Trophoblast cell (in vitro differentiated cells and primary cell): ENCODE measurements around the gene ARAP1.

ENCODE experiments used
- DNase-seq, 2 donors: peaks; one replicate each; pipeline ENCODE4 v3.0.0-alpha.2; 2016
- H2AFZ ChIP-seq: 2 replicates; pipeline ENCODE4 v1.6.1; 2013; ENCODE audit warnings: low read length, moderate library complexity, mild to moderate bottlenecking; ENCODE audit not compliant: insufficient read depth, poor library complexity
- H2AK5ac ChIP-seq: 2 replicates; pipeline ENCODE4 v1.6.1; 2013; ENCODE audit warnings: mild to moderate bottlenecking, low read length
- H2BK120ac ChIP-seq: 2 replicates; pipeline ENCODE4 v1.6.1; 2013; ENCODE audit warnings: low read length, mild to moderate bottlenecking, moderate library complexity; ENCODE audit not compliant: insufficient read depth, poor library complexity
- H2BK12ac ChIP-seq: 2 replicates; pipeline ENCODE4 v1.6.1; 2013; ENCODE audit warnings: mild to moderate bottlenecking, low read length, moderate library complexity
- H2BK5ac ChIP-seq: 2 replicates; pipeline ENCODE4 v1.6.1; 2013; ENCODE audit warnings: low read length, low read depth, moderate library complexity, mild to moderate bottlenecking; ENCODE audit not compliant: poor library complexity
- H3K14ac ChIP-seq: 2 replicates; pipeline ENCODE4 v1.6.1; 2013; ENCODE audit warnings: mild to moderate bottlenecking, low read length
- H3K18ac ChIP-seq: 2 replicates; pipeline ENCODE4 v1.6.1; 2013; ENCODE audit warnings: mild to moderate bottlenecking, low read length
- H3K23ac ChIP-seq: 2 replicates; pipeline ENCODE4 v1.6.1; 2013; ENCODE audit warnings: low read length
- H3K27ac ChIP-seq: 2 replicates; pipeline ENCODE4 v1.5.1; 2013; ENCODE audit warnings: low read depth, mild to moderate bottlenecking, inconsistent platforms, low read length, moderate library complexity
- H3K27me3 ChIP-seq: 2 replicates; pipeline ENCODE4 v1.6.1; 2013; ENCODE audit warnings: inconsistent platforms, mild to moderate bottlenecking, low read length, moderate library complexity; ENCODE audit not compliant: insufficient read depth
- H3K36me3 ChIP-seq, 2 experiments: 1 replicate in 1 of 2; 2 replicates in 1 of 2; pipeline ENCODE4 v1.6.1; 2013; ENCODE audit warnings: low read length in 2 of 2, mild to moderate bottlenecking in 2 of 2, moderate library complexity in 1 of 2; ENCODE audit not compliant: insufficient read depth in 2 of 2, control insufficient read depth in 1 of 2
- H3K4ac ChIP-seq: 2 replicates; pipeline ENCODE4 v1.6.1; 2013; ENCODE audit warnings: low read depth, mild to moderate bottlenecking, low read length, moderate library complexity
- H3K4me1 ChIP-seq, 2 experiments: 1 replicate in 1 of 2; 2 replicates in 1 of 2; pipeline ENCODE4 v1.6.1; 2013; ENCODE audit warnings: low read length in 2 of 2, mild to moderate bottlenecking in 2 of 2, moderate library complexity in 1 of 2; ENCODE audit not compliant: insufficient read depth in 2 of 2, control insufficient read depth in 1 of 2
- H3K4me2 ChIP-seq: 2 replicates; pipeline ENCODE4 v1.6.1; 2013; ENCODE audit warnings: inconsistent platforms, mild to moderate bottlenecking, low read length, moderate library complexity
- H3K4me3 ChIP-seq: 2 replicates; pipeline ENCODE4 v1.5.1; 2013; ENCODE audit warnings: mild to moderate bottlenecking, low read depth, low read length, inconsistent platforms
- H3K79me1 ChIP-seq: one replicate; pipeline ENCODE4 v1.6.1; 2013; ENCODE audit warnings: low read length
- H3K79me2 ChIP-seq: 2 replicates; pipeline ENCODE4 v1.6.1; 2013; ENCODE audit warnings: low read length, mild to moderate bottlenecking; ENCODE audit not compliant: control insufficient read depth, insufficient read depth, poor library complexity
- H3K9ac ChIP-seq: 2 replicates; pipeline ENCODE4 v1.6.1; 2013; ENCODE audit warnings: mild to moderate bottlenecking, low read length
- H3K9me3 ChIP-seq: 2 replicates; pipeline ENCODE4 v1.6.1; 2013; ENCODE audit warnings: low read depth, mild to moderate bottlenecking, control low read depth, inconsistent platforms, low read length; ENCODE audit not compliant: insufficient read depth
- H4K12ac ChIP-seq: 2 replicates; pipeline ENCODE4 v1.6.1; 2013; ENCODE audit warnings: low read depth, mild to moderate bottlenecking, low read length, moderate library complexity
- H4K8ac ChIP-seq: 2 replicates; pipeline ENCODE4 v1.6.1; 2013; ENCODE audit warnings: low read depth, mild to moderate bottlenecking, low read length, moderate library complexity
- H4K91ac ChIP-seq: one replicate; pipeline ENCODE4 v1.6.1; 2013; ENCODE audit warnings: low read depth, mild to moderate bottlenecking, low read length, moderate library complexity
- whole genome bisulfite sequencing: extraction: QIAGEN DNeasy Blood & Tissue Kit; methylation state at CpG from one replicate; pipeline ENCODE4 v1.1.7; 2013; ENCODE audit warnings: missing lambda C conversion rate; ENCODE audit not compliant: insufficient read length, insufficient coverage; ENCODE audit errors: extremely low coverage; 5-methylcytosine and 5-hydroxymethylcytosine counted together

ARAP1 gene

DNA sequence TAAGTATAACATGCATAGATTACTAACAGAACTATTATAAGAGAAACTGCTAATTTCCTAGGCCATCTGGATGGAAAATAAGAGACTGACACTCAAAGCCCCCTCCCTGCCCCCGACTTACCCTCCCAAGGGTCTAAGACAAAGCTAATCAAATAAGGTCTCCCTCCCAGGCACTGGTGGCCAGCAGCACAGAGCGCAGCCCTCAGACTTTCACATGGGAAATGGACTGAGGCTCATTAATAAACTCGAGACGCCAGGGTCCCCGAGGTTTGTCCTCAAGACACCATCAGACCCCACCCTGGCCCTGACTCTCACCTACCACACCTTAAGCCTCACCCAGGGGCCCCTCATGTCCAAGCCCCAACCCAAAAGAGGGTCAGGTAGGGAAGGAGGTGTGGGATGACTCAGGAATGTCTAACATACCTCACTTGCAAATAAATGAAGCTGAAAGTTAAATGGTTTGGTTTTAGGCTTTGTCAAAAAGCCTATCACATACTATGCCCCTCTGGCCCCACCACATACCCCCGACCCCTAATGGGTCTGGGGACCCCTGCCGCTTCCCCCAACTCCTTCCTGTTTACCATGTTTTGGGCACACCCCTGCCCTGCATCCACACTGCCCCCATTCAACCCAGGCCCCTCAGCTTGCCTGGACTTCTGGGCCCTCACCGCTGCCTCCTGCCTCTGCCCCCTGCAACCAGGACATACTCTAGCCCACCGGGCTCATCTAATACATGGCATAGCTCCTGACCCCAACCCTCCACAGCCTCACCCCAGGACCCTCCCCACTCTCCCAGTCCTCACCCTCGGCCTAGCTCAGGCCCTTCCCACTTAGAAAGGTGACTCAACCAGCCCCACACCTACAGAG, 11.4 kb downstream of the ARAP1 start:
- H2BK120ac ChIP-seq: peak overlapping the region; percentile 26
- peak overlapping the region; percentile 16 for H3K14ac ChIP-seq
- no peaks in the 10 kb centered on the region for H3K36me3 ChIP-seq
- peak overlapping the region; percentile 7 for H3K4ac ChIP-seq
- H3K4me3 ChIP-seq: no peak overlapping the region
- H3K79me2 ChIP-seq: peaks cover 2% of the 10 kb centered on the region
- H4K91ac ChIP-seq: peak overlapping the region; percentile 69
- no peak overlapping the region for H3K9ac ChIP-seq
- peak overlapping the region; percentile 45 for H3K27ac ChIP-seq
- H3K9me3 ChIP-seq: no peaks in the 10 kb centered on the region
- peaks cover 19% of the 10 kb centered on the region for H3K79me1 ChIP-seq
- no peak overlapping the region for H4K8ac ChIP-seq
- WGBS: no CpG with 5 or more reads among the region's 10 CpGs
- H2BK12ac ChIP-seq: peak overlapping the region; percentile 52
- no peak overlapping the region for H2AFZ ChIP-seq
- peak overlapping the region; percentile 35 for H3K18ac ChIP-seq
- no peak overlapping the region for H3K23ac ChIP-seq
- H3K4me1 ChIP-seq: peaks cover 38 to 43% of the 10 kb centered on the region in 2 experiments
- no peak for DNase-seq
- H2BK5ac ChIP-seq: peak overlapping the region; percentile 18
- H4K12ac ChIP-seq: peak overlapping the region; percentile 3
- H3K4me2 ChIP-seq: no peak overlapping the region
- no peaks in the 10 kb centered on the region for H3K27me3 ChIP-seq
- H2AK5ac ChIP-seq: peak overlapping the region; percentile 6

DNA sequence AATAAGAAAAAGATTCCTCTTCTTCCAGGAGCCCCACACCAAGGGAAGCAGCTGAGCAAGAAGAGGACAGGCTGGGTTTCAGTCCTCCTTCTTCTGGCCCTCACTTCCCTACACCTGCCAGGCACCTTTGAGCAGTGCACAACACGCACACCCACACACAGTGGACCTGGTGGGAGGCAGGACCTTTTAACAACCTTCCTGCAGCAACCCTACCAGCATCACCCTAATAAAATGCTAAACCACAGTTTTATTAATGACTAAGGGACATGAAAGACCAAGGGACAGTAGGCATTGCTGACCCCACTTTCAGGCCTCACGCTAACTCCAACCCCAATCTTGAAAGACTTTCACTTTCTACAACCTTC, 12.2 kb downstream of the ARAP1 start:
- WGBS: no CpG with 5 or more reads among the region's 2 CpGs
- Histone ChIP-seq H2AK5ac (no peak overlapping the region), H4K91ac (peak overlapping the region; percentile 1), H3K9me3 (no peaks in the 10 kb centered on the region), H3K4me2 (no peak overlapping the region), H2BK120ac (no peak overlapping the region), H3K18ac (no peak overlapping the region), H3K36me3 (no peaks in the 10 kb centered on the region), H2BK12ac (no peak overlapping the region), H2BK5ac (no peak overlapping the region), H3K79me2 (peaks cover 2% of the 10 kb centered on the region), H3K27me3 (no peaks in the 10 kb centered on the region), H3K4ac (no peak overlapping the region), H4K12ac (no peak overlapping the region), H4K8ac (no peak overlapping the region), H3K23ac (no peak overlapping the region), H3K79me1 (peaks cover 19% of the 10 kb centered on the region), H3K14ac (no peak overlapping the region), H3K9ac (no peak overlapping the region), H2AFZ (no peak overlapping the region), H3K4me3 (no peak overlapping the region), H3K27ac (no peak overlapping the region), H3K4me1 (peaks cover 38 to 43% of the 10 kb centered on the region in 2 experiments)
- no peak for DNase-seq

DNA sequence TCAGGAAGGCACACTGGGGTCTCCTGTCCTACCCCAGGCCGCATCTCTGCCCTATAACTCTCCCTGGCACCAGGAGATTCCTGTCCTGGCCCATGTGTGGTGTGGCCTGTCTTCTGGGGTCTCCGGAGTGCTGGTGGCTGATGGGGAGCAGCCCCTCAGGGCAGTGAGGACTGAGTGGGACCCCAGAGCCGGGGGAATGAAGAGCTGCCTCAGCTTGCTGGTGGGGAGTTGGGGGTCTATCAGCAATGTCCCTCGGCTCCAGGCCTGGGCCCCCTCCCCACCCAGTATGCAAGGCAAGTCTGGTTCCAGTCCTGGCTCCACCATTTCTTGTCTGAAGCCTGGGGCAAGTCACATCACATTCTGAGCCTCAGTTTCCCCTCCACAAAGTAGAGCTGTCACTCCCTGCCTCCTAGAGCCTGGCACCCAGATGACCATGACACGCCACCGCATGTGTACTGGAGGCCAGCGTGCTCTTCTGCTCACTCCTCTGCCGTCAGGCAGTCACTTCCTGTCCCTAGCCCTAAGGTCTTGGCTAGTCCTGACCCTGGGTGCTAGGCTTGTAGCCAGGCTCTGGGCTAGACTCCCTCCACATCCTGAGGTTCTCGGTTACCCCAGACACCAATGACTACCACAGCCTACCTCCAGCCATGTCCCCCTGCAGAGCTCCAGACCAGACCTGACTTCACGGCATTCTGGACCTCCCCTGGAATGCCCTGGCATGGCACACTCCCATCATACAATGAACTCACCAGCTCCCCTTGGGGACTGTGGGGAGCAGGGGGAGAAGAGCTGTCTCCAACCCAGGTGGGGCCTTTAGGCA, 12.8 kb downstream of the ARAP1 start:
- Histone ChIP-seq H2BK5ac (no peak overlapping the region), H3K9me3 (no peaks in the 10 kb centered on the region), H3K23ac (no peak overlapping the region), H3K18ac (no peak overlapping the region), H3K79me1 (peaks cover 19% of the 10 kb centered on the region), H4K12ac (no peak overlapping the region), H3K4ac (no peak overlapping the region), H2BK120ac (no peak overlapping the region), H3K14ac (no peak overlapping the region), H2BK12ac (peak overlapping the region; percentile 20), H3K4me3 (no peak overlapping the region), H3K36me3 (no peaks in the 10 kb centered on the region), H4K91ac (peak overlapping the region; percentile 1), H3K27ac (no peak overlapping the region), H3K4me2 (no peak overlapping the region), H2AK5ac (no peak overlapping the region), H3K27me3 (no peaks in the 10 kb centered on the region), H3K9ac (no peak overlapping the region), H4K8ac (no peak overlapping the region), H2AFZ (no peak overlapping the region), H3K4me1 (peaks cover 36 to 39% of the 10 kb centered on the region in 2 experiments), H3K79me2 (peaks cover 2% of the 10 kb centered on the region)
- WGBS: no CpG with 5 or more reads among the region's 10 CpGs
- DNase-seq: no peak

DNA sequence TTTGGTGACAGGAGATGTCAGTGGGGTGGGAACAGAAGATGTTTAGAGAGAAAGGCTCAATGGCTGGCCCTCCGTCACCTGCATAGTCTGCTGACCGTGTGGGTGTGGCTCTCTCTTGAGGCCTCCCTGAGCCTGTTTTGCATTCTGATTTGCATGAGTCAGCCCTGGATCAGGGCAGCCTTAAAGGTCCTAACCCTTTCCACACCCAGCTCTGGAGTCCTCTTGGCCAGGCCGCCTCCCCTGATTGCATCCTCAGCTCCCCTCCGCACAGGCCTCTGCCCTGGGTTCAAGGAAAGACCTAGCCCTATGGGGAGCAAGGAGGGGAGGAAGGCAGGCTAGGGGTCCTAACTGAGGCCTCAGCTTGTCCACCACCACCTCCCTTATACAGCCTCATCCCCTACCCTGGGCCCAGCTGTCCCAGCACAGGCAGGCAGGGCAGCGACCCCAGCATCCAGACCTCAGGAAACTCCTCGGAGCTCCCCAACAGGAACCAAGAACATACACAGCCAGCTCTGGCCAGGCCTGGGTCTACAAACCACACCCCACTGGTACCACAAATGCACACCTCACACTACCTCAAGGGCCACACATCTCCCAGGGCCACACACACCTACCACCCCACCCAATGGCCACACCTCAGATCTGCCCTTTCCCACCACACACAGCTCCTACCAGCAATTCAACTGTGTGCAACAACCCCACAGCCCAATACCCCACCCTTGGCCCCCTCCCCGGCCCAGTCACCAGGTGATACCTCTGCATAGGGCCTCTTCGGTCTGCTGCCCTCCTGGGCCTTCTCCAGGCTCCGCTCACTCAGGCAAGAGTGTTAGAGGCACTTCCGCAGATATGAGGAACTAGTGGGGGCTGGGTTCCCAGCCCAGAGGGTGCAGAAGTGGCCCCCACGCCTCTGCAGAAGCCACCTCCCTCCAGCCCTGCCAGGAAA, 13.7 kb downstream of the ARAP1 start:
- Histone ChIP-seq H3K36me3 (no peaks in the 10 kb centered on the region), H3K23ac (no peak overlapping the region), H3K79me2 (peaks cover 2% of the 10 kb centered on the region), H2AFZ (no peak overlapping the region), H2BK12ac (no peak overlapping the region), H4K91ac (no peak overlapping the region), H3K27ac (no peak overlapping the region), H3K18ac (peak overlapping the region; percentile 20), H3K9ac (no peak overlapping the region), H2BK120ac (no peak overlapping the region), H3K79me1 (peaks cover 19% of the 10 kb centered on the region), H3K4ac (no peak overlapping the region), H3K4me3 (no peak overlapping the region), H4K8ac (no peak overlapping the region), H2BK5ac (no peak overlapping the region), H3K4me2 (no peak overlapping the region), H3K14ac (no peak overlapping the region), H3K4me1 (peaks cover 35 to 38% of the 10 kb centered on the region in 2 experiments), H3K27me3 (no peaks in the 10 kb centered on the region), H4K12ac (no peak overlapping the region), H3K9me3 (no peaks in the 10 kb centered on the region), H2AK5ac (no peak overlapping the region)
- peak; percentile 64 to 65 for DNase-seq
- WGBS: no CpG with 5 or more reads among the region's 11 CpGs
